Astrocyte of the spinal cord (primary cell): ENCODE results near the gene CNTN5.

Experiments used
- DNase-seq: peaks from one replicate; pipeline ENCODE4 v3.0.0; 2011; ENCODE audit warnings: low read depth, low spot score
- H3K4me3 ChIP-seq: 2 replicates; pipeline ENCODE4 v1.5.1; 2011; ENCODE audit warnings: low read depth, mild to moderate bottlenecking, low read length, moderate library complexity
- in situ Hi-C: cut with HindIII; loops from 2 replicates; pipeline ENCODE4 v1.10.0; 2017; ENCODE audit warnings: low sequenced_read_pairs
- TF ChIP-seq, protein P1 (sequence below): IDR thresholded peaks from 2 replicates; pipeline ENCODE4 v1.5.1; 2012; ENCODE audit warnings: low read depth, mild to moderate bottlenecking, low read length, inconsistent platforms

CNTN5 gene

DNA sequence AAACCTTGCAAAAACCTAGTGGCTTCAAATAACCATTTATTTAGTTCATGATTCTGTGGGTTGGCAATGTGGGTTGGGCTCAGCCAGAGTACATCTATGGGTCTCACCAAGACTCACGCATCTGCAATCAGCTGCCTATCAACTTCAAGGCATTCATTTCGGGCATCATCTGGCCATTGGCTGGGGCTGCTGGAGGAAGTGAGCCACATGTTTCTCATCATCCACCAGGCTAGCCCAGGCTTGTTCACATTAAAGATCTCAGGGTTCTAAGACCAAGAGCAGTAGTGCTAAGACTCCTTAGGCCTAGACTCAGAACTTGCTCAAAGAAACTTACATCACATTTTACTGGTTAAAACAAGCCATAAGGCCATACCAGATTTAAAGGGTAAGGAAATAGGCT is 1187.5 kb downstream of the CNTN5 start:
- TF ChIP-seq, protein P1, sequence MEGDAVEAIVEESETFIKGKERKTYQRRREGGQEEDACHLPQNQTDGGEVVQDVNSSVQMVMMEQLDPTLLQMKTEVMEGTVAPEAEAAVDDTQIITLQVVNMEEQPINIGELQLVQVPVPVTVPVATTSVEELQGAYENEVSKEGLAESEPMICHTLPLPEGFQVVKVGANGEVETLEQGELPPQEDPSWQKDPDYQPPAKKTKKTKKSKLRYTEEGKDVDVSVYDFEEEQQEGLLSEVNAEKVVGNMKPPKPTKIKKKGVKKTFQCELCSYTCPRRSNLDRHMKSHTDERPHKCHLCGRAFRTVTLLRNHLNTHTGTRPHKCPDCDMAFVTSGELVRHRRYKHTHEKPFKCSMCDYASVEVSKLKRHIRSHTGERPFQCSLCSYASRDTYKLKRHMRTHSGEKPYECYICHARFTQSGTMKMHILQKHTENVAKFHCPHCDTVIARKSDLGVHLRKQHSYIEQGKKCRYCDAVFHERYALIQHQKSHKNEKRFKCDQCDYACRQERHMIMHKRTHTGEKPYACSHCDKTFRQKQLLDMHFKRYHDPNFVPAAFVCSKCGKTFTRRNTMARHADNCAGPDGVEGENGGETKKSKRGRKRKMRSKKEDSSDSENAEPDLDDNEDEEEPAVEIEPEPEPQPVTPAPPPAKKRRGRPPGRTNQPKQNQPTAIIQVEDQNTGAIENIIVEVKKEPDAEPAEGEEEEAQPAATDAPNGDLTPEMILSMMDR, result no peak
- no peak for DNase-seq
- no peak overlapping the region for H3K4me3 ChIP-seq
- in situ Hi-C loops, result no loop called here

GRCh38 chr11:100214791-100215190 is 1194.0 kb downstream of the CNTN5 start:
- DNase-seq, result no peak
- TF ChIP-seq, protein P1, result no peak
- in situ Hi-C loops, result no loop called here
- H3K4me3 ChIP-seq, result no peak overlapping the region

- TF ChIP-seq, protein P1, result no peak
- in situ Hi-C loops, result no loop called here
- no peak for DNase-seq
- no peak overlapping the region for H3K4me3 ChIP-seq
Observed at GRCh38 chr11:100220801-100221200, 1200.1 kb downstream of the CNTN5 start.

DNA sequence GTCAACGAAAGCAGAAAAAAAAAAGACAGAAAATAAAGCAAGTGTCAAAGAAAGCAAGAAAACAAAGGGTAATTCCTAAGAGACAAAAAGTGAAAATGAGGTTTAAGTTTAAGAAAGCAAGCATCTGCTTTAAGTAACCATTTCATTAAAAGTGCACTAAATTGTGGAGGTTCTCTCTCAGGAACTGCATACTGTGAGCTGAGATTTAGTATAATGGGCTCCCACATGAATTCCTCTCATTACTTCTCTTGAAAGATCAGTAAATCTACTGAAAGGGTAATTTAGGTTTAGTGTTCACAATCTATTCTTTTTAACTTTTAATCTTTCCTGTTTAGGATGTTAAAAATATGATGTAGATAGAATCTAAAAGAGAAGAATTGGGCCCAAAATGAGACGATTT is 1201.0 kb downstream of the CNTN5 start:
- in situ Hi-C loops, result no loop called here
- no peak overlapping the region for H3K4me3 ChIP-seq
- TF ChIP-seq, protein P1, result no peak
- no peak for DNase-seq

GRCh38 chr11:100224541-100225034 is 1203.8 kb downstream of the CNTN5 start:
- in situ Hi-C loops, result no loop called here
- DNase-seq, result no peak
- TF ChIP-seq, protein P1, result no peak
- H3K4me3 ChIP-seq, result no peak overlapping the region

GRCh38 chr11:100229086-100229485 is 1208.3 kb downstream of the CNTN5 start:
- TF ChIP-seq, protein P1, result no peak
- H3K4me3 ChIP-seq, result no peak overlapping the region
- in situ Hi-C loops, result no loop called here
- DNase-seq, result no peak

- no peak for DNase-seq
- in situ Hi-C loops, result no loop called here
- H3K4me3 ChIP-seq, result no peak overlapping the region
- TF ChIP-seq, protein P1, result no peak
Observed at GRCh38 chr11:100232006-100232405, 1211.3 kb downstream of the CNTN5 start.
